Pancreas (tissue), 10 donors: ENCODE results near the gene ATP6V1F. TPM values are rescaled to one million over a fixed set of nuclear protein-coding genes. Genes with fewer than 3 reads are reported as not detected.

Source experiments
- ATAC-seq, 4 donors: fragments of 200-7000 bp; cut with Tn5 transposase; one replicate each; pipeline versions ENCODE4 v1.8.0 to v1.9.1; 2020; ENCODE audit warnings: mild to moderate bottlenecking in 4 of 4, moderate library complexity in 4 of 4
- DNase-seq, 6 donors: peaks; one replicate each; pipeline ENCODE4 v3.0.0-alpha.2; 2020
- FAIRE-seq: peaks from 2 replicates; lab custom pipeline; 2012; peaks lifted over from hg19 to GRCh38; lab: Jason Lieb, UNC
- H3K27ac ChIP-seq, 4 donors: fragments of 200-600 bp; sonication (generic); 1 replicate in 3 of 4; 2 replicates in 1 of 4; pipeline versions ENCODE4 v1.5.0 to v1.8.0; 2020
- H3K27me3 ChIP-seq, 4 donors: fragments of 200-600 bp; one replicate each; pipeline ENCODE4 v1.8.0; 2021
- H3K36me3 ChIP-seq, 3 donors: fragments of 200-600 bp; sonication (generic) in 1 of 3; one replicate each; pipeline versions ENCODE4 v1.5.0 to v1.8.0; 2020 to 2021
- H3K4me1 ChIP-seq, 3 donors: fragments of 200-600 bp; one replicate each; pipeline ENCODE4 v1.8.0; 2021
- H3K4me3 ChIP-seq, 4 donors: fragments of 200-600 bp; sonication (generic) in 2 of 4; one replicate each; pipeline versions ENCODE4 v1.5.0 to v1.8.0; 2020 to 2021
- H3K9me3 ChIP-seq, 4 donors: fragments of 200-600 bp; one replicate each; pipeline ENCODE4 v1.8.0; 2021
- WGBS, 2 donors: extraction: QIAGEN DNeasy Blood & Tissue Kit; methylation state at CpG; one replicate each; pipeline ENCODE4 v1.1.7; 2013; 5-methylcytosine and 5-hydroxymethylcytosine counted together
- intact Hi-C, 3 donors: fragments of 100-400 bp; cut with DNase I; formaldehyde crosslinking; loops; one replicate each; pipeline versions ENCODE4 v1.11.1 to v1.14.2; 2022
- polyA plus RNA-seq, 2 donors: library from polyadenylated mRNA; stranded (reverse); fragments of 200-250 nt; gene quantifications; one replicate each; pipeline ENCODE4 v1.2.3, GENCODE V29; 2013
- total RNA-seq, 6 donors: library from RNA; stranded (reverse); fragmentation: NEBNext Ultra II Directional in 4 of 6; extraction: Animal tissue kit (Norgen Biotek cat#: 25700) in 4 of 6; gene quantifications; one replicate each; pipeline versions ENCODE4 v1.2.1 to v1.2.4, GENCODE V29; 2021 to 2023
- TF ChIP-seq, protein P1 (sequence below), 4 donors: fragments of 200-600 bp; sonication (generic) in 3 of 4; IDR thresholded peaks; one replicate each; pipeline versions ENCODE4 v1.5.0 to v1.8.0; 2021; ENCODE audit warnings: antibody characterized with exemption in 4 of 4
- donor health status: healthy with polysubstance abuse.
- donor health status: DM: no; HTN: no; CAD: no; lungs with moderate emphysema.
- donor health status: DM: no; HTN: no; CAD: no.
- donor health status: control.
- donor health status: control.
- donor health status: Bipolar disorder and iron deficiency.
- donor health status: DM: yes; HTN: yes; CAD: no.
- donor health status: DM: no; HTN: no; CAD: no.
- donor health status: DM: no; HTN: no; CAD: no.
- donor health status: DM: yes; HTN: yes; CAD: no.

Gene ATP6V1F
- total and polyA plus RNA-seq, 8 donors: 28.1 to 96.9 (median 45.3) TPM

DNA sequence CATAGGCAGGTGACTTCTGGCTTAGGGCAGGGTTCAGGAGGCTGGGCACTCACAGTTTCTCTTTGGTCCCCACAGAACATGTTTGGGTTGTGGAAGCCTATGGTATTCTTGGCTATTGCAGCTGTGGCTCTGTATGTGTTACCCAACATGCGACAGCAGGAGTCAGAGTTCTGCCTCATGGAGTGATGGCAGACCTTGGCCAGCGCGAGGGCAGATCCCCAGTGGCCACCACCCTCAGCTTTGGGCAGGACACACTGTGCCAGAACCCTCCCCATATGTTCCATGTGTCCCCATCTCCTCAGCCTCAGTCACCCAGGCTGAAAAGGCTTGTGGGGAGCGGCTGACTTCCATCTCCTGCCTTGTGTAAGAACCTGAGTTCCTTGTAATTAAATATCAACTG lies 40.9 kb upstream of the ATP6V1F start:
- DNase-seq (no peak), ATAC-seq (no peak), FAIRE-seq (no peak)
- intact Hi-C loops: no loop called here
- Histone ChIP-seq H3K27ac (no peak overlapping the region), H3K4me3 (no peak overlapping the region), H3K27me3 (no peaks in the 10 kb centered on the region), H3K4me1 (no peaks in the 10 kb centered on the region), H3K36me3 (no peaks in the 10 kb centered on the region), H3K9me3 (no peaks in the 10 kb centered on the region)
- 89 to 93% methylated on average over 4 of the region's 4 CpGs for WGBS, 2 donors
- TF ChIP-seq, protein P1, sequence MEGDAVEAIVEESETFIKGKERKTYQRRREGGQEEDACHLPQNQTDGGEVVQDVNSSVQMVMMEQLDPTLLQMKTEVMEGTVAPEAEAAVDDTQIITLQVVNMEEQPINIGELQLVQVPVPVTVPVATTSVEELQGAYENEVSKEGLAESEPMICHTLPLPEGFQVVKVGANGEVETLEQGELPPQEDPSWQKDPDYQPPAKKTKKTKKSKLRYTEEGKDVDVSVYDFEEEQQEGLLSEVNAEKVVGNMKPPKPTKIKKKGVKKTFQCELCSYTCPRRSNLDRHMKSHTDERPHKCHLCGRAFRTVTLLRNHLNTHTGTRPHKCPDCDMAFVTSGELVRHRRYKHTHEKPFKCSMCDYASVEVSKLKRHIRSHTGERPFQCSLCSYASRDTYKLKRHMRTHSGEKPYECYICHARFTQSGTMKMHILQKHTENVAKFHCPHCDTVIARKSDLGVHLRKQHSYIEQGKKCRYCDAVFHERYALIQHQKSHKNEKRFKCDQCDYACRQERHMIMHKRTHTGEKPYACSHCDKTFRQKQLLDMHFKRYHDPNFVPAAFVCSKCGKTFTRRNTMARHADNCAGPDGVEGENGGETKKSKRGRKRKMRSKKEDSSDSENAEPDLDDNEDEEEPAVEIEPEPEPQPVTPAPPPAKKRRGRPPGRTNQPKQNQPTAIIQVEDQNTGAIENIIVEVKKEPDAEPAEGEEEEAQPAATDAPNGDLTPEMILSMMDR (IDR thresholded peaks at IDR 0.05): no peak

GRCh38 chr7:128826512-128826911 lies 36.1 kb upstream of the ATP6V1F start:
- H3K4me3 ChIP-seq: no peak overlapping the region
- H3K36me3 ChIP-seq: no peaks in the 10 kb centered on the region
- TF ChIP-seq, protein P1 (IDR thresholded peaks at IDR 0.05): no peak
- no peaks in the 10 kb centered on the region for H3K9me3 ChIP-seq
- no peaks in the 10 kb centered on the region for H3K27me3 ChIP-seq
- H3K4me1 ChIP-seq: peaks cover 0 to 2% (median 0%) of the 10 kb centered on the region in 3 donors
- FAIRE-seq (no peak), DNase-seq (no peak), ATAC-seq (no peak)
- H3K27ac ChIP-seq: no peak overlapping the region
- WGBS, 2 donors: 80 to 89% methylated on average over 4 of the region's 4 CpGs
- intact Hi-C loops: no loop called here

- Histone ChIP-seq H3K9me3 (no peaks in the 10 kb centered on the region), H3K4me1 (peaks cover 0 to 2% (median 0%) of the 10 kb centered on the region in 3 donors), H3K36me3 (no peaks in the 10 kb centered on the region), H3K4me3 (no peak overlapping the region), H3K27ac (no peak overlapping the region), H3K27me3 (no peaks in the 10 kb centered on the region)
- FAIRE-seq (no peak), ATAC-seq (no peak), DNase-seq (no peak)
- 79 to 82% methylated on average over 1 of the region's 1 CpG for WGBS, 2 donors
- TF ChIP-seq, protein P1 (IDR thresholded peaks at IDR 0.05): no peak
- intact Hi-C loops: no loop called here
Measured at GRCh38 chr7:128826916-128827247, 35.8 kb upstream of the ATP6V1F start.

- Histone ChIP-seq H3K9me3 (no peaks in the 10 kb centered on the region), H3K27ac (no peak overlapping the region), H3K27me3 (no peaks in the 10 kb centered on the region), H3K4me3 (no peak overlapping the region), H3K36me3 (no peaks in the 10 kb centered on the region), H3K4me1 (peaks cover 0 to 2% (median 0%) of the 10 kb centered on the region in 3 donors)
- ATAC-seq: no peak
- TF ChIP-seq, protein P1 (IDR thresholded peaks at IDR 0.05): no peak
- DNase-seq: peak in 1 of 6 donors; percentile 59
- no peak for FAIRE-seq
- intact Hi-C loops: no loop called here
- WGBS, 2 donors: 89 to 92% methylated on average over 17 of the region's 17 CpGs
Measured at GRCh38 chr7:128827248-128827958, 35.3 kb upstream of the ATP6V1F start.

- ATAC-seq (no peak), FAIRE-seq (no peak), DNase-seq (no peak)
Measured at GRCh38 chr7:128827971-128828711, 34.5 kb upstream of the ATP6V1F start.

More at GRCh38 chr7:128827971-128828711, 34.5 kb upstream of the ATP6V1F start:
- 74 to 83% methylated on average over 10 of the region's 10 CpGs for WGBS, 2 donors
- no peaks in the 10 kb centered on the region for H3K9me3 ChIP-seq
- intact Hi-C loops: no loop called here
- H3K27me3 ChIP-seq: no peaks in the 10 kb centered on the region
- H3K4me3 ChIP-seq: no peak overlapping the region
- H3K36me3 ChIP-seq: no peaks in the 10 kb centered on the region
- TF ChIP-seq, protein P1 (IDR thresholded peaks at IDR 0.05): no peak
- H3K27ac ChIP-seq: no peak overlapping the region
- peaks cover 0 to 2% (median 0%) of the 10 kb centered on the region in 3 donors for H3K4me1 ChIP-seq
